RWPE2 (cell line): ENCODE data around the gene LMOD1.
"Not testable (repeated sequence)": the region's sequence is repeated elsewhere in the genome, so short reads cannot be mapped to it uniquely, and the experiment has no call there.

Experiments
- ATAC-seq: fragments of 200-7000 bp; cut with Tn5 transposase; 3 replicates; pipeline ENCODE4 v1.9.1; 2021; ENCODE audit warnings: low read depth
- DNase-seq: peaks from one replicate; pipeline ENCODE4 v3.0.0-alpha.2; 2020; ENCODE audit warnings: low spot score
- H3K27ac ChIP-seq: fragments of 450-650 bp; 2 replicates; pipeline ENCODE4 v1.5.1; 2017; ENCODE audit warnings: mild to moderate bottlenecking; ENCODE audit not compliant: poor library complexity, severe bottlenecking
- H3K27me3 ChIP-seq: fragments of 250-450 bp; sonication (Bioruptor Pico); 2 replicates; pipeline ENCODE4 v1.5.1; 2021; ENCODE audit warnings: mild to moderate bottlenecking, moderate library complexity; ENCODE audit not compliant: insufficient read depth, poor library complexity, severe bottlenecking
- H3K36me3 ChIP-seq: fragments of 250-450 bp; sonication (Bioruptor Pico); 2 replicates; pipeline ENCODE4 v1.5.1; 2020; ENCODE audit warnings: low read depth, mild to moderate bottlenecking, moderate library complexity
- H3K4me1 ChIP-seq: fragments of 250-450 bp; sonication (Bioruptor Pico); 2 replicates; pipeline ENCODE4 v1.5.1; 2021; ENCODE audit warnings: mild to moderate bottlenecking, moderate library complexity; ENCODE audit not compliant: insufficient read depth, poor library complexity, severe bottlenecking
- H3K4me3 ChIP-seq: fragments of 250-450 bp; sonication (Bioruptor Pico); 2 replicates; pipeline ENCODE4 v1.5.1; 2021; ENCODE audit warnings: mild to moderate bottlenecking, moderate library complexity; ENCODE audit not compliant: severe bottlenecking
- H3K9me3 ChIP-seq: fragments of 250-450 bp; sonication (Bioruptor Pico); 2 replicates; pipeline ENCODE4 v1.5.1; 2021; ENCODE audit warnings: mild to moderate bottlenecking, moderate library complexity; ENCODE audit not compliant: severe bottlenecking
- TF ChIP-seq, protein P1 (sequence below): fragments of 450-650 bp; IDR thresholded peaks from one replicate; pipeline ENCODE4 v1.5.1; 2017; ENCODE audit warnings: mild to moderate bottlenecking, moderate library complexity; ENCODE audit not compliant: poor library complexity, severe bottlenecking

Gene LMOD1

DNA sequence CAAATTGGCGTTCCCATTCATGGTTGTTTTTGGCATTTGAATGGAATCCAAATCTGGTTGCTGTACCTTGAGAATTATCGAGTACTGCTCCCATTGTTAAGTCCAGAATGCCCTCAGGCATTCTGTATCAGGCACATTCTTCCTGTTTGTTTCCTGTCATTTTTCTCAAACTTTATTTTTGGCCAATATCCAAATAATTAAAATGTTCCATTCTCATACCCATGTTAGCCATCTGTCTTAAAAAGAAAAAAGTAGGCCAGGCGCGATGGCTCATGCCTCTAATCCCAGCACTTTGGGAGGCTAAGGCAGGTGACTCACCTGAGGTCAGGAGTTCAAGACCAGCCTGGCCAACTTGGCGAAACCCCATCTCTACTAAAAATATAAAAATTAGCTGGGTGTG, 86.9 kb downstream of the LMOD1 start:
- Histone ChIP-seq H3K27me3 (no peaks in the 10 kb centered on the region), H3K27ac (no peak overlapping the region), H3K9me3 (no peaks in the 10 kb centered on the region), H3K4me1 (no peaks in the 10 kb centered on the region), H3K4me3 (no peak overlapping the region), H3K36me3 (peaks cover 93% of the 10 kb centered on the region)
- DNase-seq (no peak), ATAC-seq (no peak)
- TF ChIP-seq, protein P1, sequence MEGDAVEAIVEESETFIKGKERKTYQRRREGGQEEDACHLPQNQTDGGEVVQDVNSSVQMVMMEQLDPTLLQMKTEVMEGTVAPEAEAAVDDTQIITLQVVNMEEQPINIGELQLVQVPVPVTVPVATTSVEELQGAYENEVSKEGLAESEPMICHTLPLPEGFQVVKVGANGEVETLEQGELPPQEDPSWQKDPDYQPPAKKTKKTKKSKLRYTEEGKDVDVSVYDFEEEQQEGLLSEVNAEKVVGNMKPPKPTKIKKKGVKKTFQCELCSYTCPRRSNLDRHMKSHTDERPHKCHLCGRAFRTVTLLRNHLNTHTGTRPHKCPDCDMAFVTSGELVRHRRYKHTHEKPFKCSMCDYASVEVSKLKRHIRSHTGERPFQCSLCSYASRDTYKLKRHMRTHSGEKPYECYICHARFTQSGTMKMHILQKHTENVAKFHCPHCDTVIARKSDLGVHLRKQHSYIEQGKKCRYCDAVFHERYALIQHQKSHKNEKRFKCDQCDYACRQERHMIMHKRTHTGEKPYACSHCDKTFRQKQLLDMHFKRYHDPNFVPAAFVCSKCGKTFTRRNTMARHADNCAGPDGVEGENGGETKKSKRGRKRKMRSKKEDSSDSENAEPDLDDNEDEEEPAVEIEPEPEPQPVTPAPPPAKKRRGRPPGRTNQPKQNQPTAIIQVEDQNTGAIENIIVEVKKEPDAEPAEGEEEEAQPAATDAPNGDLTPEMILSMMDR: no peak

DNA sequence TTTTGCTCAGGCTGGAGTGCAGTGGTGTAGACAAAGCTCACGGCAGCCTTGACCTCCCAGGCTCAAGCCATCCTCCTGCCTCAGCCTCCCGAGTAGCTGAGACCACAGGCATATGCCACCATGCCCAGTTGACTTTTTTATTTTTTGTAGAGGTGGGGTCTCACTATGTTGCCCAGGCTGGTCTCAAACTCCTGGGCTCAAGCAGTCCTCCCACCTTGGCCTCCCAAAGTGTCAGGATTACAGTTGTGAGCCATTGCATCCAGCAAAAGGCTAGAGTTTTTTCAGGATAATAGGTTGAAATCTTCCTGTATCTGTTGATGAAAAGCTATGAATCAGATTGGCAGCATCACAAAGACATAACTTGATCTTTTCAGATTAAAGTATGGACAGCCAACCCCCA, 89.6 kb downstream of the LMOD1 start:
- not testable (repeated sequence) for H3K9me3 ChIP-seq, DNase-seq, H3K4me1 ChIP-seq, H3K27ac ChIP-seq, ATAC-seq, H3K27me3 ChIP-seq, H3K4me3 ChIP-seq
- H3K36me3 ChIP-seq: peaks cover 98% of the 10 kb centered on the region

DNA sequence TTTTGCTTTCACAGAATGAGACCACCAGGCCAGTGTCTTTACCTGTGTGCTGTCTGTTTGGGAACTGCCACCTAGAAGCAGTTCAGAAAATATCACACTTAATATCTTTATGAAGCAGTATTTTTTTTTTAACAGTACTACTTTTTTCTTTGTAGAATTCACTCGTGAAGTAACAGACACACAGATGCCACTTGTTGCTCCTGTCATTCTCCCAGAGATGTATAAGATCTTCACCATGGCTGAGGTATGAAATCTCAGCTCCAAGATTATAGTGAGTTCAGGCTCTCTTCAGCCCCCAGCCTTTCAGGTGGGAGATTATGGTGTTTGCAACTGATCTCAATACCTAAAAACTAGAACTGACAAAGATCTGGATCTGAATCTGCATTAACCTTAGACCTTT, 94.4 kb downstream of the LMOD1 start:
- peaks cover 100% of the 10 kb centered on the region for H3K36me3 ChIP-seq
- H3K4me1 ChIP-seq: peaks cover 22% of the 10 kb centered on the region
- ATAC-seq (no peak), DNase-seq (no peak)
- H3K9me3 ChIP-seq: no peaks in the 10 kb centered on the region
- no peaks in the 10 kb centered on the region for H3K27me3 ChIP-seq
- no peak overlapping the region for H3K4me3 ChIP-seq
- TF ChIP-seq, protein P1: no peak
- H3K27ac ChIP-seq: no peak overlapping the region

DNA sequence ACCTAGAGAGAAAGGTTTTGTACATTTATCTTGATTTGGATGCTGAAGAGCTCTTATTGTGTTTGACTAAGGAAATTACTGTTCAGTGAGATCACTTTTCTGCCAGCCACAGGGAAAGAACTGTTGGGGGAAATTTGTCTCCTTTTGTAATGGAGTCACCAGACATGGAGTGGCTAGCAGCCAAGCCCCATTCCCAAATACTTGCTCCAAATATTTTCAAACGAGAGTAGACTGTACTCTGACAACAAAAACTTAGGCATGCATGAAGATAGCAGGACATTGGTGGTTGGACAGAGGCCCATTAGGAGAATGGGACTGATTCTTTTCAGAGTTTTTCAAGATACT, 96.3 kb downstream of the LMOD1 start:
- H3K4me3 ChIP-seq: no peak overlapping the region
- H3K9me3 ChIP-seq: no peaks in the 10 kb centered on the region
- H3K4me1 ChIP-seq: peaks cover 22% of the 10 kb centered on the region
- no peaks in the 10 kb centered on the region for H3K27me3 ChIP-seq
- TF ChIP-seq, protein P1: no peak
- H3K36me3 ChIP-seq: peaks cover 83% of the 10 kb centered on the region
- DNase-seq (no peak), ATAC-seq (peak; percentile 62)
- H3K27ac ChIP-seq: peak overlapping the region; percentile 78

DNA sequence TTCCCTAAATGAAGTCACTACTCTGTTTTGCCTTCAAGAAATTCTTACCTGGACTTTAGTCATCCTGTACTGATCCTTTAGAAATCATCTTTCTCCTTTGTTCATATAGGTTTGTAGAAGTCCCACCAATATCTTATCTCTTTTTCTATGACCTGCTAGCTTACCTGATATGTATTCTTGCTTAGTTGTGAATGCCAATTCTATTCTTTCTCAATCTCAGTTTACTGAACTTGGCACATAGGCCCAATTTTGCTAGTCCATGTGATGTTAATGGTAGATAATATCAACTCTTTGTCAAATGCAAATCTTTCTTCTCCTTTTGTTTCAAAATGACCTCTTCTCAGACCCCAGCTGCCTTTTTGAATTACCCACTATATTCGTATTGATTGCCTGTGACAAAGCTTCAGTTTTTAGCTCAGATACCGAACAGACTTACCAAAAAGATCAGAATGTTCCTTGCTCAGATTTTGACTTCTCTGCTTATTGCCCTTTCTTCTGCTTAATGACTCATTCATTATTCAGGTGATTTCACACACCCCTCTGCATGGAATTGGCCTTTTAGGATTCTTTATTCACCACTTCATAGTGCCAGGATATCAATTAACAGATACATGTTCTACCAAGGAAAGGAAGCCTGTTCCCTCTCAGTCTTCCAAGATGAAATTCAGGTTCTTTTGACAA, 96.8 kb downstream of the LMOD1 start:
- TF ChIP-seq, protein P1: no peak
- no peak for DNase-seq
- Histone ChIP-seq H3K4me1 (peaks cover 22% of the 10 kb centered on the region), H3K4me3 (no peak overlapping the region), H3K27ac (peak overlapping the region; percentile 78), H3K27me3 (no peaks in the 10 kb centered on the region), H3K9me3 (no peaks in the 10 kb centered on the region), H3K36me3 (peaks cover 81% of the 10 kb centered on the region)
- ATAC-seq: peak; percentile 65
